HEK293T (cell line): ENCODE data around the gene SESTD1.

Source experiments
- ARNT ChIP-seq: fragments of 450-650 bp; IDR thresholded peaks from 2 replicates; pipeline ENCODE4 v1.6.1; 2017; ENCODE audit warnings: mild to moderate bottlenecking
- BHLHE40 ChIP-seq: fragments of 450-650 bp; IDR thresholded peaks from 2 replicates; pipeline ENCODE4 v1.6.1; 2016; ENCODE audit warnings: mild to moderate bottlenecking, moderate library complexity, borderline replicate concordance
- ELF4 ChIP-seq: fragments of 450-650 bp; IDR thresholded peaks from 2 replicates; pipeline ENCODE4 v1.6.1; 2017; ENCODE audit warnings: antibody characterized with exemption
- FOXA1 ChIP-seq: fragments of 450-650 bp; IDR thresholded peaks from 2 replicates; pipeline ENCODE4 v1.6.1; 2016; ENCODE audit warnings: mild to moderate bottlenecking
- FOXK2 ChIP-seq: fragments of 450-650 bp; IDR thresholded peaks from 2 replicates; pipeline ENCODE4 v1.6.1; 2016; ENCODE audit warnings: mild to moderate bottlenecking
- FOXM1 ChIP-seq: fragments of 450-650 bp; IDR thresholded peaks from 2 replicates; pipeline ENCODE4 v1.6.1; 2017; ENCODE audit warnings: mild to moderate bottlenecking, borderline replicate concordance
- NFRKB ChIP-seq: fragments of 450-650 bp; IDR thresholded peaks from 2 replicates; pipeline ENCODE4 v1.6.1; 2016; ENCODE audit warnings: mild to moderate bottlenecking, moderate library complexity
- PKNOX1 ChIP-seq: fragments of 450-650 bp; IDR thresholded peaks from 2 replicates; pipeline ENCODE4 v1.6.1; 2016
- SP1 ChIP-seq: fragments of 450-650 bp; IDR thresholded peaks from 2 replicates; pipeline ENCODE4 v1.6.1; 2017
- SUZ12 ChIP-seq: fragments of 450-650 bp; IDR thresholded peaks from 2 replicates; pipeline ENCODE4 v1.6.1; 2016; ENCODE audit warnings: mild to moderate bottlenecking
- TARDBP ChIP-seq: fragments of 450-650 bp; IDR thresholded peaks from 2 replicates; pipeline ENCODE4 v1.6.1; 2016
- ZNF384 ChIP-seq: fragments of 450-650 bp; IDR thresholded peaks from 2 replicates; pipeline ENCODE4 v1.6.1; 2016

DNA sequence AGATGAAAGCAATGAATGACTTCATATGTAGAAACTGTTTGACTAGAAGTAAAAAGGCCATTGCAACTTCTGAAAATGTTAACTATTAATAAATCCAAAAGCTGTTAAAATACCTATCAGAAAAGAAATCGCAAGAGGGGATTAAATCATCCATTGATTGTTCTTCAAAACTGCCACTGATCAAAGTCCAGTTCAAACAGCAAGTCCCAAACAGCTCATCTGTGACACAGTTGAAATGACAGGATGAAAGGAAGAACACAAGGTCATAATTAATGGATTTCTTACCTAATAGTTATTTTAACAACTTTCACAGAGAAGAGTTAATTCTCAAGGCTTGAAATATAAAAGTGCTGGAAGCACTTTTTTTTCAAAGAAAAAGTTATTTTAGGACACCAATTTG lies 90.4 kb downstream of the SESTD1 start:
- TF ChIP-seq ELF4 (no peak), BHLHE40 (no peak), FOXK2 (no peak), PKNOX1 (no peak), TARDBP (no peak), ZNF384 (no peak), SP1 (no peak), ARNT (no peak), SUZ12 (no peak), NFRKB (no peak), FOXA1 (no peak), FOXM1 (no peak)
